H1 (cell line): ENCODE results near the gene GPR137. TPM values are rescaled to one million over a fixed set of nuclear protein-coding genes. Genes with fewer than 3 reads are reported as not detected.

Source experiments
- CTCF ChIA-PET: fragments of 300-600 bp; sonication (Branson Sonifier 250); formaldehyde crosslinking; loops from one replicate; lab custom pipeline; 2021; ENCODE audit not compliant: partially characterized antibody; lab: Charles Lee
- POLR2A ChIA-PET: fragments of 300-600 bp; sonication (Branson Sonifier 250); formaldehyde crosslinking; loops from one replicate; lab custom pipeline; 2021; ENCODE audit warnings: inconsistent platforms; ENCODE audit not compliant: partially characterized antibody; lab: Charles Lee
- DNase-seq, 2 experiments: peaks; one replicate each; pipeline versions ENCODE4 v3.0.0 to v3.0.0-alpha.2; 2010 to 2022; ENCODE audit warnings: low spot score in 2 of 2, low read depth in 1 of 2, mixed read lengths in 1 of 2
- FAIRE-seq: peaks from 2 replicates; lab custom pipeline; 2011; peaks lifted over from hg19 to GRCh38; lab: Jason Lieb, UNC
- H2AFZ ChIP-seq: 2 replicates; pipeline ENCODE4 v1.8.1; 2012; ENCODE audit warnings: low read length, inconsistent platforms
- H2AK5ac ChIP-seq: 2 replicates; pipeline ENCODE4 v1.6.1; 2013; ENCODE audit warnings: low read depth, low read length
- H2BK120ac ChIP-seq: replicated peaks from 2 replicates; pipeline ENCODE3; 2013; ENCODE audit warnings: low read depth, low read length, inconsistent platforms
- H2BK12ac ChIP-seq: 2 replicates; pipeline ENCODE4 v1.6.1; 2013; ENCODE audit warnings: low read depth, low read length
- H2BK15ac ChIP-seq: 2 replicates; pipeline ENCODE4 v1.6.1; 2013; ENCODE audit warnings: low read length
- H2BK20ac ChIP-seq: 2 replicates; pipeline ENCODE4 v1.6.1; 2013; ENCODE audit warnings: low read length
- H2BK5ac ChIP-seq: 2 replicates; pipeline ENCODE4 v1.6.1; 2013; ENCODE audit warnings: low read depth, low read length
- H3K14ac ChIP-seq: 2 replicates; pipeline ENCODE4 v1.6.1; 2013; ENCODE audit warnings: inconsistent platforms; ENCODE audit not compliant: insufficient read length
- H3K18ac ChIP-seq: 2 replicates; pipeline ENCODE4 v1.6.1; 2013; ENCODE audit warnings: low read length; ENCODE audit errors: extremely low read depth
- H3K23ac ChIP-seq: 2 replicates; pipeline ENCODE4 v1.6.1; 2013; ENCODE audit warnings: inconsistent platforms; ENCODE audit not compliant: insufficient read length
- H3K23me2 ChIP-seq: 2 replicates; pipeline ENCODE4 v1.6.1; 2013; ENCODE audit warnings: low read depth, low read length
- H3K27ac ChIP-seq: 2 replicates; pipeline ENCODE4 v1.6.1; 2011; ENCODE audit warnings: low read depth, low read length, inconsistent platforms
- H3K27me3 ChIP-seq, 4 experiments: replicated peaks in 1 of 4; 1 replicate in 1 of 4; 2 replicates in 3 of 4; pipeline versions ENCODE4 v1.6.1 to v1.8.1; 2011 to 2013; ENCODE audit warnings: low read length in 3 of 4, mild to moderate bottlenecking in 3 of 4, inconsistent platforms in 2 of 4, mixed read lengths in 2 of 4, moderate library complexity in 1 of 4; ENCODE audit not compliant: control insufficient read depth in 3 of 4, insufficient read depth in 3 of 4; ENCODE audit errors: extremely low read depth in 1 of 4
- H3K36me3 ChIP-seq, 4 experiments: 2 replicates each; pipeline versions ENCODE4 v1.6.1 to v1.8.1; 2011 to 2013; ENCODE audit warnings: mild to moderate bottlenecking in 4 of 4, low read length in 3 of 4, moderate library complexity in 2 of 4, control low read depth in 1 of 4, inconsistent platforms in 1 of 4; ENCODE audit not compliant: insufficient read depth in 4 of 4, control insufficient read depth in 2 of 4
- H3K4ac ChIP-seq: replicated peaks from 2 replicates; pipeline ENCODE3; 2013; ENCODE audit warnings: low read length, low read depth, mixed read lengths, inconsistent platforms; ENCODE audit not compliant: insufficient read length
- H3K4me1 ChIP-seq, 4 experiments: replicated peaks in 1 of 4; 1 replicate in 1 of 4; 2 replicates in 3 of 4; pipeline versions ENCODE4 v1.6.1 to v1.8.1; 2011 to 2013; ENCODE audit warnings: low read length in 3 of 4, inconsistent platforms in 2 of 4, mixed read lengths in 1 of 4; ENCODE audit not compliant: insufficient read depth in 4 of 4, control insufficient read depth in 3 of 4
- H3K4me2 ChIP-seq, 2 experiments: 2 replicates each; pipeline versions ENCODE4 v1.6.1 to v1.8.1; 2011 to 2013; ENCODE audit warnings: low read depth in 2 of 2, low read length in 2 of 2, control low read depth in 1 of 2, inconsistent platforms in 1 of 2, mild to moderate bottlenecking in 1 of 2; ENCODE audit not compliant: insufficient read depth in 1 of 2
- H3K4me3 ChIP-seq, 4 experiments: fragments of 200-600, 300-600 bp in 1 of 4; sonication (generic), shearing (Covaris generic), sonication (Bioruptor Twin) in 1 of 4; 2 replicates each; pipeline versions ENCODE4 v1.5.1 to v1.8.1; 2011 to 2016; ENCODE audit warnings: low read length in 4 of 4, low read depth in 3 of 4, control low read depth in 2 of 4, inconsistent platforms in 2 of 4, mild to moderate bottlenecking in 2 of 4, mixed read lengths in 1 of 4, moderate library complexity in 1 of 4; ENCODE audit not compliant: insufficient read depth in 2 of 4; ENCODE audit errors: extremely low read depth in 1 of 4
- H3K56ac ChIP-seq: replicated peaks from 2 replicates; pipeline ENCODE3; 2013; ENCODE audit warnings: low read depth, mild to moderate bottlenecking, mixed read lengths, low read length, inconsistent platforms; ENCODE audit not compliant: insufficient read length
- H3K79me1 ChIP-seq: 2 replicates; pipeline ENCODE4 v1.6.1; 2013; ENCODE audit warnings: low read depth, low read length, control low read depth
- H3K79me2 ChIP-seq, 2 experiments: 2 replicates each; pipeline versions ENCODE4 v1.6.1 to v1.8.1; 2012 to 2013; ENCODE audit warnings: low read length in 2 of 2, mild to moderate bottlenecking in 2 of 2, inconsistent platforms in 1 of 2; ENCODE audit not compliant: insufficient read depth in 2 of 2, control insufficient read depth in 1 of 2
- H3K9ac ChIP-seq, 4 experiments: replicated peaks in 1 of 4; 1 replicate in 1 of 4; 2 replicates in 3 of 4; pipeline versions ENCODE4 v1.6.1 to v1.8.1; 2011 to 2013; ENCODE audit warnings: low read depth in 3 of 4, low read length in 3 of 4, control low read depth in 2 of 4, mild to moderate bottlenecking in 2 of 4, moderate library complexity in 2 of 4, inconsistent platforms in 1 of 4; ENCODE audit errors: extremely low read depth in 1 of 4
- H3K9me3 ChIP-seq, 2 experiments: 2 replicates each; pipeline versions ENCODE4 v1.6.1 to v1.8.1; 2012 to 2013; ENCODE audit warnings: mild to moderate bottlenecking in 2 of 2, moderate library complexity in 2 of 2, control low read depth in 1 of 2, inconsistent platforms in 1 of 2, low read depth in 1 of 2, low read length in 1 of 2, mixed read lengths in 1 of 2; ENCODE audit not compliant: insufficient read depth in 2 of 2
- H4K20me1 ChIP-seq, 2 experiments: replicated peaks in 1 of 2; 2 replicates each; pipeline versions ENCODE3 to v1.8.1; 2011 to 2013; ENCODE audit warnings: inconsistent platforms in 2 of 2, low read length in 2 of 2, mild to moderate bottlenecking in 1 of 2; ENCODE audit not compliant: insufficient read depth in 2 of 2, control insufficient read depth in 1 of 2
- H4K5ac ChIP-seq: 2 replicates; pipeline ENCODE4 v1.6.1; 2013; ENCODE audit warnings: low read length, low read depth, mixed read lengths, inconsistent platforms; ENCODE audit not compliant: insufficient read length
- H4K8ac ChIP-seq: 2 replicates; pipeline ENCODE4 v1.8.0; 2013; ENCODE audit warnings: mild to moderate bottlenecking, moderate library complexity, low read length, inconsistent platforms; ENCODE audit not compliant: insufficient read depth; ENCODE audit errors: extremely low read depth
- H4K91ac ChIP-seq: replicated peaks from 2 replicates; pipeline ENCODE3; 2013; ENCODE audit warnings: low read length, mixed read lengths, inconsistent platforms; ENCODE audit not compliant: insufficient read length
- ASH2L ChIP-seq: fragments of 200-600, 300-600 bp; sonication (generic); IDR thresholded peaks from one replicate; pipeline ENCODE4 v1.7.1; 2017; ENCODE audit warnings: low read length
- BACH1 ChIP-seq: IDR thresholded peaks from 2 replicates; pipeline ENCODE4 v1.6.1; 2012; ENCODE audit warnings: low read length, improper control_type of control experiment
- E2F6 ChIP-seq: IDR thresholded peaks from 2 replicates; pipeline ENCODE4 v1.6.1; 2012; ENCODE audit warnings: inconsistent platforms
- EZH2 ChIP-seq: fragments of 200-600 bp; sonication (generic); IDR thresholded peaks from 2 replicates; pipeline ENCODE4 v1.7.1; 2012; ENCODE audit warnings: low read depth, mild to moderate bottlenecking, moderate library complexity, low read length, inconsistent platforms; ENCODE audit not compliant: severe bottlenecking
- GABPA ChIP-seq: IDR thresholded peaks from 2 replicates; pipeline ENCODE4 v1.6.1; 2011; ENCODE audit warnings: mild to moderate bottlenecking, low read length, moderate library complexity, borderline replicate concordance; ENCODE audit not compliant: insufficient read depth
- JUND ChIP-seq: IDR thresholded peaks from 2 replicates; pipeline ENCODE4 v1.6.1; 2011; ENCODE audit warnings: mild to moderate bottlenecking, improper control_type of control experiment, low read length
- TAF1 ChIP-seq: IDR thresholded peaks from 2 replicates; pipeline ENCODE4 v1.6.1; 2011; ENCODE audit warnings: mild to moderate bottlenecking, low read depth, low read length
- TAF7 ChIP-seq: optimal IDR thresholded peaks from 2 replicates; pipeline ENCODE3; 2011; ENCODE audit warnings: low read depth, mild to moderate bottlenecking, inconsistent platforms, low read length, moderate library complexity, borderline replicate concordance
- WGBS, 2 experiments: shearing (Covaris generic) in 1 of 2; methylation state at CpG; one replicate each; pipeline versions ENCODE4 v1.1.6 to v1.1.7; 2013 to 2015; ENCODE audit warnings: low lambda C conversion rate in 2 of 2, mixed read lengths in 2 of 2, inconsistent platforms in 1 of 2, low coverage in 1 of 2, missing lambda C conversion rate in 1 of 2; ENCODE audit not compliant: insufficient replicate concordance in 2 of 2, insufficient coverage in 1 of 2, insufficient read length in 1 of 2; ENCODE audit errors: extremely low coverage in 1 of 2, missing lambda C conversion rate in 1 of 2; 5-methylcytosine and 5-hydroxymethylcytosine counted together
- polyA plus RNA-seq, 7 experiments: library from polyadenylated mRNA; depleted of rRNA in 3 of 7; stranded (reverse) in 5 of 7; unstranded in 2 of 7; fragments of >200 nt in 5 of 7; fragments of 200-250 nt in 2 of 7; gene quantifications; 1 replicate in 5 of 7; 2 replicates in 1 of 7; 4 replicates in 1 of 7; pipeline versions ENCODE4 v1.2.1 to v1.2.3, GENCODE V29; 2011 to 2013; ENCODE audit warnings: missing spikeins in 2 of 7, mixed read lengths in 2 of 7
- total RNA-seq: library from RNA; stranded (reverse); fragmentation: NEBNext Ultra II Directional; extraction: Animal tissue kit (Norgen Biotek cat#: 25700); gene quantifications from 2 replicates; pipeline ENCODE4 v1.2.1, GENCODE V29; 2021

GPR137 gene
- total and polyA plus RNA-seq, 2 of the 8 experiments (the other 6 are each of a cell fraction or from before 2014, with no cell fraction given), result 36.2 to 37.8 TPM

GRCh38 chr11:64304032-64304315 is 18.3 kb downstream of the GPR137 start:
- Histone ChIP-seq H2AK5ac (no peak overlapping the region), H3K23ac (no peak overlapping the region), H4K5ac (no peak overlapping the region), H3K27me3 (peaks cover 18 to 35% (median 23%) of the 10 kb centered on the region in 4 experiments), H3K9ac (peak overlapping the region in 1 of 4 experiments; percentile 88; a peak in 1 of 7 replicates), H2BK12ac (0 out of 2 replicates have a peak overlapping the region, but pooled peaks have one; percentile 1), H2BK15ac (no peak overlapping the region), H3K79me1 (peaks cover 11% of the 10 kb centered on the region; the same call in 1 of the 2 replicates), H2AFZ (no peak overlapping the region), H3K4me2 (peak overlapping the region; percentile 38 to 74), H3K36me3 (no peaks in the 10 kb centered on the region; a peak in 1 of 8 replicates), H4K8ac (no peak overlapping the region), H3K23me2 (peaks cover 15% of the 10 kb centered on the region; the same call in 1 of the 2 replicates), H3K4me3 (peak overlapping the region in 3 of 4 experiments; percentile 57 to 71 (median 59); a peak in 6 of 8 replicates), H4K91ac (no peak overlapping the region), H3K14ac (no peak overlapping the region), H3K4ac (no peak overlapping the region), H3K4me1 (peaks cover 3 to 22% (median 19%) of the 10 kb centered on the region in 4 experiments; a peak in 6 of 7 replicates), H4K20me1 (peaks cover 2 to 3% of the 10 kb centered on the region in 2 experiments), H2BK20ac (no peak overlapping the region), H2BK5ac (no peak overlapping the region; the same call in 1 of the 2 replicates), H3K18ac (peak overlapping the region; percentile 85), H3K9me3 (no peaks in the 10 kb centered on the region; a peak in 1 of 4 replicates), H3K27ac (no peak overlapping the region), H2BK120ac (no peak overlapping the region), H3K56ac (no peak overlapping the region), H3K79me2 (peaks cover 0 to 17% of the 10 kb centered on the region in 2 experiments; a peak in 2 of 4 replicates)
- WGBS, 2 experiments, result 41% methylated on average over 5 of the region's 5 CpGs; no CpG with 5 or more reads in 1 of the 2 experiments
- ChIA-PET CTCF (interaction anchor here (0.9 to 20.8 kb wide), 18 partner anchors 9 to 341 kb away, joined by 3 to 614 read pairs (median 10); partner anchors contain the start of genes BAD, CCDC88B, FERMT3 and GPR137), POLR2A (interaction anchor here (0.9 to 5.6 kb wide), 21 partner anchors 9 to 384 kb away, joined by 3 to 57 read pairs (median 6); partner anchors contain the start of genes BAD, FERMT3, FKBP2 and GPR137)
- TF ChIP-seq TAF7, result no peak
- TF ChIP-seq ASH2L, result no peak
- no peak for TF ChIP-seq JUND
- TF ChIP-seq TAF1, result no peak
- TF ChIP-seq BACH1, result no peak
- TF ChIP-seq EZH2, result no peak
- TF ChIP-seq E2F6, result no peak
- TF ChIP-seq GABPA, result no peak
- FAIRE-seq (no peak), DNase-seq (no peak)
